ENCODE results near the gene BRD3.

Gene BRD3

DNA sequence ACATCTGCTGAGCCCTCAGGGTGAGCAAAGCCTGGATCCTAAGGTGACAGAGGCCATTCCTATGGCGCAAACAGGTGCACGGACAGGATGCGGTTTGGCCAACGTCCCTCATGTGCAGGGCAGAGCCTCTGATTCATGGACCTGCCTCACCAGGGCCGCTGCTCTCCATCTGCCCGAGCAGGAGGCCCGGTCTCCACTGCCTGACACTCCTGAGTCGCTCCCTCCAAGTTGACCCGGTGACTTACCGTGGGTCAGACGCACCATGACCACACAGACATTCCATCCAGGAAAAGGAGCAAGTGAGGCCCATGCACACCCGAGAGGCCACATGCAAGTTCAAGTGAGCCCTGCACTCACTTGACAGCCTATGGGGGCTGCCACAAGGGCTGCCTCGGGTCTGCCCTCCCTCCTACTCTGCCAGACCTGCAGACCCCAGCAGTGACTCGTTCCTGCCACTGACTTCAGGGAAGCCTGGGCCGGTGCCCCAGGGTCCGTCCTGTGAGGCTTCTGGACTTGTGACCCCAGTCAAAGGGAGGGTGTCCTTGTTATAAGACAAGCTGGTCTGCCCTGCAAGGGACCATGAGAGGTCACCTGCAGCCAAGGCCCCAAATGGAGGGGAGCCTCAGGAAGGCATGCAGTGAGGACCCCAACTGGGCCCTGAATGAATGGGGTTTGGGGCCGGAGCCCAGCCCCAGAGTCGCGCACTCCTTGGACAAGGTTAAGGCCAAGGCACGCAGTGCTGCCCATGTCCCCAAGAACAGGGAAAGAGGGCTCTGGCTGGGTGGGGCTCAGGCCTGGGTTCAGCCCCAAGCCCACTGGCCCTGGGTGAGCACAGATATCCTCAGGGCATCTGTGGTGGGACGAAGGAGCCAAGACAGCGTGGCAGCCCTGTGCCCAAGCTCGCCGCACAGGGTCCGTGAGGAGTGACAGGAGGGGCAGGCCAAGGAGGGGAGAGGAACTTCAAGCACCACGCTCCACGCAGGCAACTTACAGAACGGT is 32.5 kb downstream of the BRD3 start:
- DNase-seq = no peak

DNA sequence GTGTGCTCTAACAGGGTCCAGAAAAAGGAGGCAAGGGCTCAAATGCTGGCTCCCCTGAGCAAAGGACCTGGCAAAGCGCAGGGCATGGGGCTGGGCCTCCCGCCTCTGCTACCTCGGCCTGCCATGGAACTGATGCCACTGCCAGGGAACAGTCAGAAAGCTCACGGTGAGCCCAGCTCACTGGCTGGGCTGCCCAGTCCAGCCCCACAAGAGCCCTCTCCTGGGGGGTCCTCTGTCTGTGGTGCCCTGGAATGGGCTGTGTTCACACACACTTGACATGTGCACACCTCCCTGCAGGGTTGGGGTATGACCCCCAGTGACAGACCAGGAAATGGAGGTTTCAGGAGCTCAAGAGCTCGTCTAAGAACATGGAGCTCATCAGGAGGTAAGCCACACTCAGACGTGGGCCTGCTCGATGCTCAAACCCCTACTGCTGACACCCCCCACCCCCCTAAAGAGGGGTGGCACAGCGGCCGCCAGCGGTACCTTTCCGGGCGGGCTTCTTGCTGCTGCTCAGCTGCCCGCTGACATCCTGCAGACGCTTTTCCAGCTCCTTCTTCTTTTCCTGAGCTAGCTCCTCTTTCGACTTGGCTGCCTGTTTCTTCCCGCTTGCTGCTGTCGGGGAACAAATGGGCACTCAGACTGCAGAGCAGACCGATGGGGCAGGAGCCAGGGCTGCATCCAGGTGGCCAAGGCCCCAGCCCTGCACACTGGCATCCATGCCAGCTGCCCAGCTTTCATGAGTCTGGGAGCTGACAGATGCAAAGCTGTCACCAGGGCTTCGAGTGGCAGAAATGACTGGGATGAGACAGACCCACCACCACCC is 33.4 kb downstream of the BRD3 start:
- DNase-seq = no peak

DNA sequence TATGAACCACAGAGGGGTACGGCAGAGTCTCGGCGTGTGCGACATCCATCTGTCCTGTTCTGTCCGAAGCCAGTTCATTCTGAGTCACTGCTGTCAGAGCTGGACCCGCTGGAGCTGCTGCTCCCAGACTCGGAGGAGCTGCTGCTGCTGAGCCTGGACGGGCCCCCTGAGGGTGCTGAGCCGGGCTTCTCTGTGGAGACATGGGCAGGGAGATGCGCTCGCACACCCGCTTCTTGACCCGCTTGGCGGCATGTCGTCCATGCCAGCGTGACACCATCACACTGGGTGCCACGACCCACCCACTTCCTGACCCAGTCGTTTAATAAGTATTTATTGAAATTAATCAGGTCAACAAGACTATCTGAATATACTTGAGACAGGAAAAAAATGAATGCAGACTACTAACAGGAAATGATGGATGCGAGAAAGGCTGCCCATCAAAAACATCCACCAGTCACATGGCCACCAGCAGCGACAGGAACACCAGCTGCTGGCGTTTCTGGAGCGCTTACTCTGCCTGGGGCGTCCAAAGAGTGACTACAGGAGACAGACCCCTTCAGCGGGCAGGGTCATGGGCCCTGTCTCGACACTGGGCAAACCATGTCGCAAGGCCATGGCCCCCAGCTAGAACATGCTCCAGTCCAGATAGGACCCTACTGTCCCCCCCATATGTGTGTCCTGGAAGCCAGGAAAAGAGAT is 34.2 kb downstream of the BRD3 start:
- no peak for DNase-seq

DNA sequence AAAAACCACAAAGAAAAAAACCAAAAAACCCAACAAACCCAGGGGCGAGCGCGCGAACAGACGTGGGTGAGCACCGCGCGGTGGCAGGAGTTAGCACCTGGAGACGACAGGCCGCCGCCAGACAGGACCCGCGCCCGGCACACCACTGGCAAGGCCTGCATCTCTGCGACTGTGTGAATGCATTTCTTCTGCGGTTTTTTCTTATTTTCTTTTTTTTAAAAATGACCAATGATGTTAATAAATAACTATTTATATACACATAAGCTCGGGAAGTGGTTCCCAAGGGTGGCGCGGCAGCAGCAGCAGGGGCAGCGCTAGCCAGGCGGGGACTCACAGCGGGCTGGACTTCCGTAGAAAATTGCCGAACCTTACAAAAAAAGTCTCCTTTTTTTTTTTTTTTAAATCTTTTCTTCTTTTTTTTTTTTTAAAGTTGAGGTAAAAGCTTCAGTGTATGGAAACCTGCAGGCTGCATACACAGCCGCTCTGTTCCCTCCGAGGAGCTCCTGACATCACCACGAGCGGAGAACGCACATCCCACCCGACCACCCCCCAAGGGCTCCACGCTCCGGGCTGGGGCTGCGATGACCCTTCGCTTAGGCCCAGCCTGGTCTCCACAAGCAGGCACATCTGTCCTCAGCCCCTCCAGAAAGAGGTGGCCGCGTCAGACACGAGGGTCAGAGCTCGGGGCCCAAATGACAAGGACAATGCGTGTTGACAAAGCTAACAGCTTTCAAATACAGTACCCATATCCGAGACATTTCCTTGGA is 35.2 kb downstream of the BRD3 start:
- DNase-seq = no peak

DNA sequence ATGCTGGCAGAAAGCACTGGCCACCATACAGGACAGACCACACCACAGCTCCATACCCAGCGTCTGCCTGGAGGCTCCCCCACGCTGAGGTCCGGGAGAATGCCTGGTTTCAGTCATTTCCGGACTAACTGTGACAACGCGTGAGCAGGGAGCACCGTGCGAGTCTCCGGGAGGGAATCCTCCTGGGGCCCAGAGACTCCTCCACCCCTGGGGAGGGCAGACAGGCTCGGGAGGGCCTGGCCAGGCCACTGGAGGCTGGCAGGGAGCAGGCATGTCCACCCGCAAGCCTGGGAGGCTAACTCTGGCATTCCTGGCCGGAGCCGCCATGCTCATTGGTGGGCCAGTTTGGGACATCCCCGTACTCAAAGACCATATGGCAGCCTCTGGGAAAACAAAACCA is 36.0 kb downstream of the BRD3 start:
- DNase-seq = peak; percentile 59

DNA sequence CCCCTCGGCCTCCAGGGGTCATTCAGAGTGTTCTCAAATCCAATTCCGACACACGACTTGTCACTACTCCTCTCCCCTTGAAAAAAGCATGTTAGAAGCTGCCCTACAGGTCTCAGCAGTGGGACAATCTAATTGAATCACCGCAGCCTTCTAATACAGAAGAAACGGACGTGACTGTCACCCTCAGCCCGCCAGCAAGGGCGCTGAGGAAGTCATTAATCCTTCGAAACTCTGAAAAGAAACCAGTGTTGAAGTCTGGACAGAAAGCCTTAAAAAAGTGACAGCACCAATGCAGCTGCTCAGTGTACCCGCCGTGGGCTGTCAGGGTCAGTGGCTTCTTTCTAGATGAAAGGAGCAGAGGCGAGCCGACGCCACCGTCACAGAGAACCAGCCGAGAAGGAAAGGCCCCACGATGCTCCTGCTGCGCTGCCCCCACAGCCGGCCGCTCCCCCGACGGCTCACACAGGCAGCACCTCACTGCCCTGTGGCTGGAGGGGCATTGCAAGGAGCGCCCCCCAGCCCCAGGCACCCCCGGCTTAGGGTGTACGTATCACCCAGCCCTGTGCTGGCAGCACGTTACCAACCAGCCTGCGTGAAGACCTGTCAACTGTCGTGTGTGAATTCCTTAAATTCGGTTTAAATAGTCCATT is 36.9 kb downstream of the BRD3 start:
- peak; percentile 45 for DNase-seq

DNA sequence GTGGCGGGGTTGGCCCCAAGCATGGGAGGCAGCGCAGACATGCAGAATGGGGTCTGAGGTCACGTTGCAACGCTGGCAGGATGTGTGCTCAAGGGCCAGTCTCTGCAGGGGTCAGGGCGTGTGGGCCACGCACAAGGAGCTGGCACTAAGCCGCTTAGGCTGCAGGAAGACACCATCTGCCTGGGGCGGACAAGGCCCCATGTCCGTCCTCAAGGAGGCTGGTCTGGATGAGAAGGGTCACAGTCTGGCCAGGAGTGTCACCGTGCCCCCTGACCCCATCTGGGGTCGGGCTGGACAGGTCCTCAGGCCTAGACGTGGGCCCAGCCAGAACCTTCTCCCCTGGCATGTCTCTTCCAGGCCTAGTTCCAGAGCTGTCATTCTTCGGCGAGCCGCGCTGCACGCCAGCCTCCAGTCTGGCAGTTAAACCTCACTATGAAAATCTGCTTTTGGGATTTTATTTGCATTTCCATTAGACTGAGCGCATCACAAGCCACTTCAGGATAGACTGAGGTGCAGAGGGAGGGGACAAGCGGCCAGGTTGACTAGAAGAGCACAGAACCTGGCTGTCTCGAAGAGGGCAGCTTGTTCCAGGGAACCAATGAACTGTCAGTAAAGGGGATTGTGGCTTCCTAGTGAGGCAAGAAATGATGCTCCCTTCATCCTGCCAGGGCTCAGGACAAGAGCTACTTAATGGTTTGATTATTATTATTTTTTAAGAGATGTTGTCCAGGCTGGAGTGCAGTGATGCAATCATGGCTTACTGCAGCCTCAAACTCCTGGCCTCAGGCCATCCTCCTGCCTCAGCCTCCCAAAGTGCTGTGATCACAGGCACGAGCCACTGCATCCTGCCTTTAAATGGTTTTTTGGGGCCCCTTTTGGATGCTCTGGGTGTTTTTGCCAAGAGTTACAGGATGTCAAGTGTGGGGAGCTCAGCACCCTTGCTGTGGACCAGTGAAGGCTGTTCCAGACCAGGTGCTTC is 38.3 kb downstream of the BRD3 start:
- peak; percentile 54 for DNase-seq

DNA sequence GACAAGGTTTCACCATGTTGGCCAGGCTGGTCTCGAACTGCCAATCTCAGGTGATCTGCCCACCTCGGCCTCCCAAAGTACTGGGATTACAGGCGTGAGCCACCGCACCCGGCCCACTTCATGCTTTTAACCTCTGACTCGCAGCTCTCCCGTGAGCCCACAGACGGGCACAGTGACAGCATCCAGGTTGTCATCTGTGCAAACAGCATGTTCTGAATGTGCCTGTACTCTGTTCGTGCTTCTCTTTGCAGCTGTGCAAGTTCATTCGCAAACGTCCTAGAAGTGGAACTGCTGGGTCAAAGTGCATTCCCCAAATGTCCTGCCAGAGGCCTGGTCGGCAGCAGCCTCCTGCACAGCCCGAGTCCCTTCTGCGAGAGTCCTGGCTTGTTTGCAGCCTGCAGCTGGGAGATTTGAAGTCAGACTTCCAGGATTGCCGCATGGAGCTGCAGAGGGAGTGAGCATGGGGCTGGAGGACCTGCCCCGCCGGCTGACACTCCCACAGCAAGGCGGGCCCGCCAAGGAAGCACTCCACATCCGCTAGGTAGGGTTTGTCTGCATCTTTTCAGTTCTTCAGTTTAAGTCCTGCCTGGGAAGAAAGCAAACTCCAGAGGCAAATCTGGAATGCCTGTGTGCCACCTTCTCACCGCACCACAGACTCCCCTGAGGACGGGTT is 39.1 kb downstream of the BRD3 start:
- no peak for DNase-seq

DNA sequence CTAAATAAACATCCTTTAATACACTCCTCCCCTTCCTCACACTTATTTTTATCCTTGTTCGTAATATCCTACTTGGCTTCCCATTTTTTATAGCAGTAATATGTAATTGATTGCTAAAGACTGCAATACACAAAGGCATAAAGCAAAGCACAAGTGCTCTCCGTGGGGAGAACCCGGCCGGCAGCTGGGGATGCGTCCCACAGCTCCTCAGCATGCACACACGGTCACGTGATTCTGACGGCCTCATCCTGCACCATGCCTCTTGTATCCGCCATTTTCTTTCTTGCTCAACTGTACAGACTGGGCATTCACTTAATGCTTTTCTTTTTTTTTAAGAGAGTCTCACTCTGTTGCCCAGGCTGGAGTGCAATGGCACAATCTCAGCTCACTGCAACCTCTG is 39.8 kb downstream of the BRD3 start:
- no peak for DNase-seq

DNA sequence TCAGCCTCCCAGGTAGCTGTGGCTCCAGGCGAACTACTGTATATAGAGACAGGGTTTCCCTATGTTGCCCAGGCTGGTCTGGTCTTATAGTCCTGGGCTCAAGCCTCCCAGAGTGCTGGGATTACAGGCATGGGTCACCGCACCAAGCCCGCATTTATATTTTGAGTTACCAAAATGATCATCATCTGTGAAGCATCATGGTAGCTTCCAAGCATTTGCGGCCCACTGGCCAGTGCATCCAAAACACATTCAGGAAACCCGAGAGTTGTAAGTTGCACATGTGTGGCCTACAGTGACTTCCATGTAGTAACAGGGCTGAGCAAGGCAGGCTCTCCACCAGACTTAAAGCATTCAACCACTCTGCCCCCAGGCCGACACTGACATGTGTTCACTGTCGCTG is 40.3 kb downstream of the BRD3 start:
- DNase-seq = peak; percentile 28

DNA sequence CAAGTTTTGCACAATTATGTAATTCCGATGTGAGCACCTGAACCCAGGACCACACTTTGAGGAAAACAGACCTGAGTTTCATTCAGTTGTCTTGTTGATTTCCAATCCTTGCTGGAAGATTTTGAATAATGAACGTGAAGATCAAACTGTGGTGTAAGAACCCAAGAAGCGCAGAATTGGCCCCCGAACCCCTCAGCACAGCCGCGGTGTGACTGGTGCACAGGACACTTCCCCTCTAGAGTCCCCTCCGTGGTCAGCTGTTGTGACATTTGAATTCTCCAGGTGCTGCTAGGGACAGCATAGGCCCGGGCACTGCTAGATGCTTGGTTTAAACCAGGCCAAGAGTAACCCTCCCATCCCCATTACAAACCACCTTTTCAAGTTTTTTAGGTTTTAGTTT is 40.8 kb downstream of the BRD3 start:
- DNase-seq = peak; percentile 10

DNA sequence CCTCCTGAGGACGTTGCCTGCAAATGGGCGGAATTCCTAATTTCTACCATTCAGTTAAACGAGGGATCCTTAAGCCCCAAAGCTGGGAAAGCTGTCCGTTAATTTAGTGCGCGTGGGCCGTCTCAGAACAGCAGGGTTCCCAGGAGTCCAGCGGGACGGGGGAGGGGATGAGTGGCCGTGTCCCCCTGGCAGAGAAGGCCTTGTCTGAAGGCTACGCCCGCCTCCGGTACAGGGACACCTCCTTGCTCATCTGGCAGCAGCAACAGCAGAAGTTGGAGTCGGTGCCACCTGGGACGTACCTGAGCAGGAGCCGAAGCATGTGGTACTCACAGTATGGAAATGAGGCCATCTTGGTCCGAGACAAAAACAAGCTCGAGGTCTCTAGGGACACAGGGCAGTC is 41.2 kb downstream of the BRD3 start:
- DNase-seq = no peak

DNA sequence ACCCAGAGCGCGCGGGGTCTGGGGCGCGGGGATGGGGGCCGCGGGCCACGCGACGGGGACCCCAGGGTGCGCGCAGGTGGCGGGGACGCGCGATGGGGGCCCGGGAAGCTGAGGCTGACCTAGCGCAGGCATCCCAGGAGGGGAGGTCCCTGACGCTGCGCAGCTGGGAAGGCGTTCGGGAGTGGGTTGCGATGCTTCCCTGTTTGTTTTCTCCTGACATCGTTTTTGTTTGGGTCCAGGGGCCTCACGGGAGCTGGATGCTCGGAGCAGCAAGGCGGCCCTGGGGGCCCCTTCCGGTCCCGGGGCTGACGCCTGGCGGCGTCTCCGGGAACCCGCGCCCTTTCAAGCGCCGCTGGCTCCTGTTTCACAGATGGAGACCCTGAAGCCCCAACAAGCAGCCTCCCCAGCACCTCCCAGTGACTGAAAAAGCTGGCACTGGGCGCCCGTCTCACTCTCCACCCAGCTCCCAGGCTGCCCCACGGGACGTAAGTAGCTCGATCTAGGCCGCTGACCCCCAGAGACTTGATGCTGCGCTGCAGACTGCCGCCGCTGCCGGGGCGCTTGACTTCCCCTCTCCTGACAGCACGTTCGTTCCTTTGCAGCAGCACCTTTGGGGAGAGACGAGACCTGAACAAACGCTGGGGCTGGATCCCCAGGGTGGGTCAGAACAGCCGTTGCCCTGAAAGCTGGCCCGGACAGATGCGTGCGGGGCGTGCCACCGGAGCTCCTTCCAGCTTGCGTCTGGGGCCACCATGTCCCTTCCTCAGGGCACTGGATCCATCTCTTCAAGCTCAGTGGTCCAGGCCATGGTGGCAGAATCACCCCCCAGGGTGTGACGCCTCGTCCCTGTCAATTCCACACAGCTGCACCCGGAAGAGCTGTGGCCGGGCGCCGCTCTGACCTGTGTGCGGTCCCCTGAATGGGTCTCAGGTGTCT is 42.0 kb downstream of the BRD3 start:
- peak; percentile 81 for DNase-seq

DNA sequence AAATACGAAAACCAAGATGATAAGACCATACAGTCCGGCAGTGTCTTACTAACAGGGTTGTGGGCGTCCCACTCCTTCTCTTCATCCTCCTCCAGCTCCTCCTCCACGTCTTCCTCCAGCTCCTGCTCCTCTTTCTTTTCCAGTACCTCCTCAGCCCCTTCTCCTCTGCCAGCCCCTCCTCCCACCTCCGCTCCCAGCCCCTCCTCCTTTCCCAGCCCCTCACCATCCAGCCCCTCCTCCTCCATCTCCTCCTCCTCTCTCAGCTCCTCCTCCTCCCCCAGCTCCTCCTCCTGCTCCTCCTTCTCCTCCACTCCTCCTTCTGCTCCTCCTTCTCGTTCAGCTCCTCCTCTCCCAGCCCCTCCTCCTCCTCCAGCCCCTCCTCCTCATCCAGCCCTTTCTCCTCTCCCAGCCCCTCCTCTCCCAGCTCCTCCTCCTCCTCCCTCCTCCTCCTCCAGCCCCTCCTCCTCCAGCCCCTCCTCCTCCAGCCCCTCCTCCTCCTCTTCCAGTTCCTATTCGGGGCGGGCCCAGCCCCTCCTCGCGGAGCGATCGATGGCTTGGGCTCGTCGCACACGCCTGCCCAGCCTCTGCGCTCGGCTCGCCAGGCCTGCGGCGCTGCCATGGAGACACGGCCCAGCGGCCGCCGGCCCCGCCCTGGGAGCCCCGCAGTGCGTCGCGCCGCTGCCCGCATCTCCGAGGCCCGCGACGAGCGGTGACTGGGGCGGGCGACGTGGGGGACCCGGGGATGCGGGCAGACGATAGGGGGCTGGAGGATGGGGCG is 42.8 kb downstream of the BRD3 start, which contains the start of gene BRD3OS:
Gene BRD3OS, plus strand, starts transcription at position 654 of the 778 bp plus-strand sequence. CDS start 1,267 bp downstream, outside the sequence.
- peak; percentile 96 for DNase-seq

DNA sequence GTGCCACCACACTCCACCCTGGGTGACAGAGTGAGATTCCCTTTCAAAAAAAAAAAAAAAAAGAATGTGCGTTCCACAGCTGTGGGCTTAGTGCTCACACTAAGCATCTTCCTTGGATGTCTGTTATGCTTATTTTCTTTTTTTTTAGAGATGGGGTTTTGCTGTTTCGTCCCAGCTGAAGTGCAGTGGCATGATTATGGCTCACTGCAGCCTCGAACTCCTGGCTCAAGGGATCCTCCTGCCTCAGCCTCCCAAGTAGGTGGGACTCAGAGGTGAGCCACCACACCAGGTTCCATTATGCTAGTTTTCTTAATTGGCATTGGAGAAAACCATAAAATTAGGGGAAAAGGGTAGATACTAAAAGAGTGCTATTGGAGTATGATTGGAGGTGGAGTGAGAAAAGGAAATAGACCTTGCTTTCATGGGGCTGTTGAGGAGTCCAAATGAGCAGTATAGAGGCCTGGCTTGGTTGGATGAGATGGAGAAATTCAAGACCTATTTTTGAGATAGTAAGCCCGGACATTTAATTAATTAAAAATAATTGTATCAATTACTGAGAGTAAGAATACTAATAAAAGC is 43.5 kb downstream of the BRD3 start:
- DNase-seq = no peak

DNA sequence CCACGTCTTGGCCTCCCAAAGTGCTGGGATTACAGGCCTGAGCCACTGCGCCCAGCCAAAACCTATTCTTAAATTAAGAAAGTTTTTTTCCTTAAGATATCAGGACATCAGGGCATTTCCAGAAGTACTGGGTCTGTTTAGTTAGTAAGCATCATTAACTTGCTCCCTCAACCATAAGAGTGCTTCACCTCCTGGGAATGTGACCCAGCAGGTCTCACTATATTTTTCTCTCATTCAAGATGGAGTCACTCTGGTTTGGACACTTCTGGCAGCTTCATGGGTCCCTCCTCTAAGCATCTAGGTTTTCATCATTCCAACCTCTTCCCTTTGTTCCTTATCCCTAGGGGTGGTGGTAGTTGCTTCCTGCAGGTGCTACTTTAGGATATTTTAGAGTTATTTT is 52.9 kb downstream of the BRD3 start:
- no peak for DNase-seq

DNA sequence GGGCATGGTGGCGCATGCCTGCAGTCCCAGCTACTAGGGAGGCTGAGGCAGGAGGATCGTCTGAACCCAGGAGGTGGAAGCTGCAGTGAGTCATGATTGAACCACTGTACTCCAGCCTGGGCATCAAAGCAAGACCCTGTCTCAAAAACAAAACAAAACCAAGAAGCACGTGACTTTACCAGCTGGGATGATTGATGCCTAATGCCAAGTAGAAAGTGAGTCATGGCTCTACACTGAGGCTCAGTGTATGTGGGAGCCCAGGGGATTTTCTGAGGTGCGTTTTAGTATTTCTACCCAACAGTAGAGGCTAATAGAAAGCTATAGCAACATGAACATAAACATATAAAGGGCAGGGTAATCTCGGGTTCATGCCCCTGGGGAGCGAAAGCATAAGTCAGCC is 56.4 kb downstream of the BRD3 start:
- no peak for DNase-seq
